Large intestine (tissue), 3 donors: ENCODE measurements around the gene SFPQ. TPM values are rescaled to one million over a fixed set of nuclear protein-coding genes. Genes with fewer than 3 reads are reported as not detected.

Experiments used
- DNase-seq, 2 donors: peaks; one replicate each; pipeline versions ENCODE4 v3.0.0 to v3.0.0-alpha.2; 2013
- H3K27ac ChIP-seq: one replicate; pipeline ENCODE4 v1.5.1; 2013; ENCODE audit warnings: low read length
- H3K27me3 ChIP-seq: 2 replicates; pipeline ENCODE4 v1.6.1; 2013; ENCODE audit warnings: low read length; ENCODE audit not compliant: control insufficient read depth, insufficient read depth
- H3K36me3 ChIP-seq: 2 replicates; pipeline ENCODE4 v1.6.1; 2013; ENCODE audit warnings: low read length; ENCODE audit not compliant: control insufficient read depth, insufficient read depth
- H3K4me1 ChIP-seq: one replicate; pipeline ENCODE4 v1.6.1; 2013; ENCODE audit warnings: low read length; ENCODE audit not compliant: control insufficient read depth, insufficient read depth
- H3K4me3 ChIP-seq: one replicate; pipeline ENCODE4 v1.5.1; 2013; ENCODE audit warnings: low read length
- H3K9me3 ChIP-seq: one replicate; pipeline ENCODE4 v1.6.1; 2013; ENCODE audit warnings: mild to moderate bottlenecking, low read depth, low read length, moderate library complexity; ENCODE audit not compliant: control insufficient read depth
- WGBS: methylation state at CpG from one replicate; pipeline ENCODE4 v1.1.5; 2013; ENCODE audit warnings: low lambda C conversion rate; ENCODE audit not compliant: insufficient coverage; 5-methylcytosine and 5-hydroxymethylcytosine counted together
- polyA plus RNA-seq: library from polyadenylated mRNA; unstranded; fragments of 120-200 nt; gene quantifications from one replicate; pipeline ENCODE4 v1.2.1, GENCODE V29; 2013

Gene SFPQ
- polyA plus RNA-seq, 1 donor = 433 TPM

DNA sequence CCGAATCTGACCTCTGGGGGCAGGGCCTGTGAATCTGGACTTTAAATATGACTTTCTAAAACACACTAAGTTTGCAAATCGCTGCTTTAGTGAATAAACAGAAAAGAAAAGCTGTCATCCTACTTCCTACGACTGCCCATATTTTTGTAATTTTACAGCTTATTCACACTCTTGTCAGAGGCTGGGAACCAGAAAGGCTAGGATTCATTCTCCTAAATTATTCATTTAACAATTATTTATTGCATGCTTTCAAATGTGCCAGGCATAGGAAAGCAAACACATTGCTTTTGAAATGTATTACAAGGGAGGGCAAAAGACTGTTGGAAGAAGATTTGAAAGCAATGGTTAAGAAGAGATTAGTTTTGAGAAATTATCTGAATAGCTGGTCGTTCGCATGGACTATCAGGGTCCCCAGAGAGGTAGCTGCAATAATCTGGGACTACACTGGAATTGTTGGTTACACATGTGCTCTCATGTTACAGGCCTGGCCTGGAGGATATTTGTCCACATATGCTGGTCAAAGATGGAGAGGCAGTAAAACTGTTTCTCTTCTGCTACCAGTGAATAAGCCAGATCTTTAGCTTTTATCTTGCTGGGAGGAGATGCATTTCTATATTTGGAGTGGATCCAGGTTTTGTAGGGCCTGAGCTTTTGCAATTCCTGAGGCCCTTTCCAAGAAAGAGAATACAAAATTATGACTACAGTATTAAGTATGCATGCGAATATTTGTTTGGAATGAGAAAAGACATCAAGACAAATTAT is 29.6 kb upstream of the SFPQ start:
- H3K4me3 ChIP-seq = no peak overlapping the region
- no peaks in the 10 kb centered on the region for H3K36me3 ChIP-seq
- WGBS = 73% methylated on average over 2 of the region's 6 CpGs
- no peaks in the 10 kb centered on the region for H3K27me3 ChIP-seq
- DNase-seq = peak; percentile 8 to 31
- no peaks in the 10 kb centered on the region for H3K9me3 ChIP-seq
- no peak overlapping the region for H3K27ac ChIP-seq
- no peaks in the 10 kb centered on the region for H3K4me1 ChIP-seq

DNA sequence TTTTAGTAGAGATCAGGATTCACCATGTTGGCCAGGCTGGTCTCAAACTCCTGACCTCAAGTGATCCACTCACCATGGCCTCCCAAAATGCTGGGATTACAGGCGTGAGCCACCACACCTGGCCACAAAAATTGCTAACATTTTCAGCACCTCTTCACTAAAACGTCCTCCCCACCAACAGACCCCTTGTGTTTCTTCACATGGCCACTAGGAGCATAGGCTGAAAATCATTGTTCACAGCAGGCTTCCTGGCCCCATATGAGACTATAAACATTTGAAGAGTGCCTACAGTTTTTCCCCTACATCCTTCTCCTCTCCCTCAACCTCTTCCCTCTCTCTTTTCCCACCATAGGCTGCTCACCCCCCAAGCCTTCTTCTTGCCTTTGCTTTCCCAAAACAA is 28.0 kb upstream of the SFPQ start:
- Histone ChIP-seq H3K4me1 (no peaks in the 10 kb centered on the region), H3K4me3 (no peak overlapping the region), H3K36me3 (no peaks in the 10 kb centered on the region), H3K9me3 (no peaks in the 10 kb centered on the region), H3K27ac (no peak overlapping the region), H3K27me3 (no peaks in the 10 kb centered on the region)
- no peak for DNase-seq
- no CpG with 5 or more reads among the region's 2 CpGs for WGBS

DNA sequence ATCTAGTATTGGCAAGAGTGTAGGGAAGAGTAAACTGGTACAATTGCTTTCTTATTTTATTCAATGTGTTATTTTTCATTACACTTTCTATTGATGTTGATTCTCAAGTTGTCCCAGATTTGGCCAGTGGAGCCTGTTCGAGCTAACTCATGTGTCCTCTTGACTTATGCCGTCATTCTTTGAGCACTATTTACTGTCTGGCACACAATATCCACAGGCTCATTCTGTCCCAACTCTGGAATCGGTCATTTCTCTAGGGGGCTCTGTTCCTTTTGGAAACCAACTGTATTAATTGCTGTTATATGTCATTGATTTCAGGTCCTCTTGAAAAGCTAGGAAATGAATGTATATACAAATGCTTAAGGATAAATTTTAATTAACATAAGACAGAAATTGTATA is 22.4 kb upstream of the SFPQ start:
- no CpG with 5 or more reads among the region's 3 CpGs for WGBS
- H3K27ac ChIP-seq = no peak overlapping the region
- no peaks in the 10 kb centered on the region for H3K27me3 ChIP-seq
- H3K4me1 ChIP-seq = no peaks in the 10 kb centered on the region
- no peak overlapping the region for H3K4me3 ChIP-seq
- no peaks in the 10 kb centered on the region for H3K36me3 ChIP-seq
- no peak for DNase-seq
- no peaks in the 10 kb centered on the region for H3K9me3 ChIP-seq

DNA sequence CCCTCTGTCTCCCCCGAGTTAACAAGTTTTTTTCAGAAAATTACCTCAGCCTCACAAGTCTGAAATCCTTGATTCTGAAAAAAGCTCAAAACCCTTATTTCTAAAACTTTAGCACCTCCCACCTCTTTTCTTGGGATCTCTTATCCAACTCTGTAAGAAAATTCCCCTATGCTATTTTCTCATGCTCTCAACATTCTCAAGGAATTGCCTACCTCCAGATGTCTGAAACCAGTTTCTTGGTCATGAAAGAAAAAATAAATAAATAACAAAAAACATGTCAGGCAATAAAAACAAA is 18.1 kb upstream of the SFPQ start:
- DNase-seq = no peak
- H3K27me3 ChIP-seq = no peaks in the 10 kb centered on the region
- H3K27ac ChIP-seq = no peak overlapping the region
- no peaks in the 10 kb centered on the region for H3K36me3 ChIP-seq
- no peaks in the 10 kb centered on the region for H3K9me3 ChIP-seq
- no CpG with 5 or more reads among the region's 1 CpG for WGBS
- no peak overlapping the region for H3K4me3 ChIP-seq
- H3K4me1 ChIP-seq = no peaks in the 10 kb centered on the region

DNA sequence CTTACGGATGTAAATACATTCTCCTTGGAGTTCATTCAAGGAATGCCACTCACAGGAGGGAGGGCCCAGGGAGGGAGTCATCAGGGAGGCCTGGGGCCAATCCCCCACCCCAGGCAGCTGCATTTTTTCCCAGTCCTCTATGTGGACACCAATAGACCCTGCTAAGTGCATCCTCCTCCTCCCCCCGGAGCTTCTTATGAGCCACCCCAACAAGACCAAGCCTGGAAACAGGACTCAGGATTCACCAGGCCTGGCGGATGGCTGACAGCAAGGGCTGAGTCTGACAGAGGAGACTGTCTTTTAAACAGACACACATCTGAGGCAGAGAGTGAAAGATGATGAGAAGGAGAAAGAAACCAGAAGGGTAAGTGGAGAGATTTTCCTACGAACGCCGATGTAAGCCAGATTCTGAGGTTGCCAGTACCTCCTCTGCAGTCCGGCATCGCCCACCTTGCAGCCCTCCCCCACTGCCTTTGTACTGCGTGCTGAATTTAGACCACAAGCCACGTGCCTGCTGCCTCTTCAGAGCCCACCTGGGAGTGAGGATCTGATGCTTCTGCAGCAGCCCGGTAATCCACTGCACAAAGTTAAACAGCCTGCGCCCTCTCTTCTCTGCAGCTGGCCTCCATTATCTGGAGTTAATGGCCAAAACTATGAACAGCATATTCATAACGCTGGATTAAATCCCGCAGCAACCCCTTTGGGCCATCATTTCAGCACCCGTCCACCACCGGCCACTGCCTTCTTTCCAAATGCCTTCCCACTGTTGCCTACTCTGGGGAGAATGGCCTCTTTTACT is 17.6 kb upstream of the SFPQ start:
- 72% methylated on average over 3 of the region's 16 CpGs for WGBS

DNA sequence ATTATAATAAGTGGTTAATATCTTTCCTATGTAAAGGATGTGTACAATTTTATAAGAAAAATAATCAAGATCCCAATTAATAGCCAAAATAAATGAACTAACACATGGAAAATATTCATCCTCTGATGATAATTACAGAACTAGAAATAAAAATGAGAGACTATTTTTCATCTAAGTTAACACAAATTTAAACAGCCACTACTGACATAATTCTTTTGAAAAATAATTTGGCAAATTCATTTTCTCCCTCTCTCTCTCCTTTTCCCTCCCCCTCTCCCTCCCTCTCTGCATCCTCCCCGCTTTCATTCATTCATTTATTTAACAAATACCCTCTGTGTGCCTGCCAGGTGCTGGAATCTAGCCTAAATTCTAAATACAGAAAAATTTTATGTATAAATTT is 10.3 kb upstream of the SFPQ start:
- WGBS = 100% methylated on average over 1 of the region's 1 CpG
- Histone ChIP-seq H3K4me1 (no peaks in the 10 kb centered on the region), H3K4me3 (no peak overlapping the region), H3K9me3 (no peaks in the 10 kb centered on the region), H3K27ac (no peak overlapping the region), H3K27me3 (no peaks in the 10 kb centered on the region), H3K36me3 (no peaks in the 10 kb centered on the region)
- DNase-seq = no peak

More for the DNA sequence above, 17.6 kb upstream of the SFPQ start:
- no peaks in the 10 kb centered on the region for H3K36me3 ChIP-seq
- no peaks in the 10 kb centered on the region for H3K9me3 ChIP-seq
- no peak for DNase-seq
- H3K27ac ChIP-seq = no peak overlapping the region
- H3K4me3 ChIP-seq = no peak overlapping the region
- no peaks in the 10 kb centered on the region for H3K4me1 ChIP-seq
- no peaks in the 10 kb centered on the region for H3K27me3 ChIP-seq

DNA sequence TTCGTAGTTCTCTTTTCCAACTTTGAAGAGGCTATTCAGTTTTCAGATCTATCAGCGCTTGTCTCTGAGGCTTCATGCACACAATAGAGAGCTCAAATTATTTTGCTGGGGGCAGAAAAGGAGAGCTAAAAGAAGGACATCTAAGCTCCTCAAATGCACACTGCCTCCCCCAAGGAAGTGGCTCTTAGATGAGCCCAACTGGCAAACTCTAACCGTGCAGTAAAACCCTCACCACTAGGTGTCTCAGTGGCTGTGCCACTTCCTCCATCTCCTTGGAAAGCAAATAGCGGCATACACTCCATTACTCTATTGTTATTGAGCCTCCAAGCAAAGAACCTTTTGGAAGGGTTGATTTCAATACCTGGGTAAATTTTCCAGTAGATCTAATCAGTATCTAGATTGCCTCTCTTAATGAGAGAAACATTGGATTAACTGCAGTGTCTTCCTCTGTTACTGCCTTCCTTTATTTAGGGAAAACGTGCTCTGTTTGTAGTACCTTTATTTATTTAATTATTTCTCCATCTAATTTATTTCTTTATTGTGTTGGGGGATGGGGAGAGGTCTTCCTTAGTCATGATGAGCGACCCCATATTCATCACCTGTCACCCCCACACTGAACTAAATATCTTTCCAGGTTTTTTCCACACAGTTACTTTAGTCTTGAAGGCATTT is 9.2 kb upstream of the SFPQ start:
- Histone ChIP-seq H3K27ac (no peak overlapping the region), H3K36me3 (no peaks in the 10 kb centered on the region), H3K4me1 (no peaks in the 10 kb centered on the region), H3K9me3 (no peaks in the 10 kb centered on the region), H3K4me3 (no peak overlapping the region), H3K27me3 (no peaks in the 10 kb centered on the region)
- no CpG with 5 or more reads among the region's 6 CpGs for WGBS
- peak; percentile 62 to 69 for DNase-seq

DNA sequence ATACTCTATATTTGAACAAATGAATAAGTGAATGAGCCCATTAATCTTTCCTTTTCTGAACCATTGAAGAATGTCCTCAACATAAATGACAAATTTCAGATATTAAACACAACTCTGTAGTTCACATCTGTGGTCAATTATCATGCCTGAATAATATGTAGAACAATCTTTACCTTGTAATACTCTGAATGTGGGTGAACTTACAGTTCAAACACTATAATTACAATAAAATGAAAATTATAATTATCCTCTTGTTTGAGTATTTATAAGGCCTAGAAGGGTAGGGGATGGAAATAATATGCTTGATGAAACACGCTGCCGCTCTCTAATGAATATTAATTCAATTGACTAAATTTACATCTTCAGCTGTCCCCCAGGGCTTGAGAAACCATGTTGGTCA is 8.7 kb upstream of the SFPQ start:
- DNase-seq = no peak
- Histone ChIP-seq H3K9me3 (no peaks in the 10 kb centered on the region), H3K27me3 (no peaks in the 10 kb centered on the region), H3K4me3 (no peak overlapping the region), H3K36me3 (no peaks in the 10 kb centered on the region), H3K27ac (no peak overlapping the region), H3K4me1 (no peaks in the 10 kb centered on the region)
- WGBS = no CpG with 5 or more reads among the region's 2 CpGs

DNA sequence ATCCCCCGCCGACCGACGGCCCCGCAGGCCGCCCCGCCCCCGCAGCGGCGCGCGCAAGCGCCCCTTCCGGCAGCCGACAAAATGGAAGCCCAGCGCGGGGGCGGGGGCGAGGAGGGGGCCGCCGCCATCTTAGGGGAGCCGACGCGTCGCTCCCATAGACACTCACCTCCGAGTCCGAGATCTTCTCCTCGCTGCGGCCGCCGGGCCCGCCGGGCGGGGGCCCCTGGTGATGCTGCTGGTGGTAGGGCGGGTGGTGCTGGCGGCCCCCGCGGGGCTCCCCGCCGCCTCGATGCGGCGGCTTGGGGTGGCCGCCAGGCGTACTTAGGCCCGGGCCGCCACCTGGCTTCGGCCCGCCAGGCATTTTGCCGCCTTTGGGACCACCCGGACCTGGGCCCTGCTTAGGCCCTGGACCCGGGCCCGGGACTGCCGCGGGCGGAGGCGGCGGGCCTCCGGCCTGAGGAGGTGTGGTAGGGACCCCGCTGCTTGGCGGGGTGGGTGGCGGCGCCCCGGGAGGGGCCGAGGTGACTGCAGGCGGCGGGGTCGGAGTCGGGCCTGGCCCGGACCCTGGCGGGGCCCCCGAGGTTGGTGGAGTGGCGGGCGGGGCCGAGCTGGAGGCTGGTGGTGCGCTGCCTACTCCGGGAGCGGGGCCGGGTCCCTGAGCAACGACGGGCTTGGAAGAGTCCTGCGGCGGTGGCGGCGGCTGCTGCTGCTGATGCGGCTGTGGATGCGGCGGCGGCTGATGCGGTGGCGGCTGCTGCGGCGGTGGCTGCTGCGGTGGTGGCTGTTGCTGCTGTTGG is 691 bp downstream of the SFPQ start:
- peak; percentile 81 to 89 for DNase-seq
- WGBS = no CpG with 5 or more reads among the region's 94 CpGs
- Histone ChIP-seq H3K4me3 (peak overlapping the region; percentile 95), H3K4me1 (peaks cover 10% of the 10 kb centered on the region), H3K9me3 (no peaks in the 10 kb centered on the region), H3K27ac (peak overlapping the region; percentile 95), H3K27me3 (no peaks in the 10 kb centered on the region), H3K36me3 (peaks cover 45% of the 10 kb centered on the region)

DNA sequence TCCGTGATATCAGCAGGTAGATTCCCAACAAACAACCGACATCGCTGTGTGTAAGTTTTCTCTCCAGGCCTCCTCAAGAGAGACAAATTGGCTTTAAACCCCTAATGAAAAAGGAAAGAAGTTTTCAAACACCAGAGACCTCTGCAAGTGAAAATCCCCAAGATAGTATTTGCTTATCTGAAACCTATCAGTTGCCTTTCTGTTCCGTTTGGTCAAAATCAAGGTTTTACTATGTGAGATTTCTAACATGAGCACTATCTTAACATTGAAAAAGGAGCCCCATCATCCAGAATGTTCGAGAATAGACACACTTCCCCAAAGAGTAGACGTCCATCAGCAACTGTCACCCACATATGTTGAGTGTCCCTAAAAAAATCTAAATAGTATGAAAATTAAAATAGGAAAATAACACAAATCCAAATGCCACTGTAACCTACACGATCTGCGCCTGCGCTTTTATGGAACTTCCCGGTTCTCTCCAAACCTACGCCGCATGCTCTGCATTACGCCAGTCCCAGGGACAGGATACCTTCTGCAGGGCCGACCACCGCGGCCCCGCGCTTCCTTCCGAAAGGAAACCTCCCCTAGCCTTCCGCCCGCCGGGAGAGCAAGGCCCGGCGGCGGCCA is 1.4 kb downstream of the SFPQ start:
- Histone ChIP-seq H3K36me3 (peaks cover 52% of the 10 kb centered on the region), H3K4me3 (peak overlapping the region; percentile 95), H3K9me3 (no peaks in the 10 kb centered on the region), H3K27me3 (no peaks in the 10 kb centered on the region), H3K4me1 (peaks cover 10% of the 10 kb centered on the region), H3K27ac (peak overlapping the region; percentile 41)
- no CpG with 5 or more reads among the region's 25 CpGs for WGBS
- no peak for DNase-seq
